OCI-M2 (cell line): Measurements from ENCODE around the gene PEAR1.

Experiments
- DNase-seq: peaks from one replicate; lab custom pipeline; 2025; ENCODE audit not compliant: unreplicated experiment; lab: John Stamatoyannopoulos, UW

PEAR1 gene

GRCh38 chr1:156881663-156882062, 11.9 kb upstream of the PEAR1 start:
- DNase-seq, result no peak

GRCh38 chr1:156882543-156882942, 11.0 kb upstream of the PEAR1 start:
- DNase-seq, result no peak

- DNase-seq, result no peak
Measured at GRCh38 chr1:156883919-156884318, 9.6 kb upstream of the PEAR1 start.

DNA sequence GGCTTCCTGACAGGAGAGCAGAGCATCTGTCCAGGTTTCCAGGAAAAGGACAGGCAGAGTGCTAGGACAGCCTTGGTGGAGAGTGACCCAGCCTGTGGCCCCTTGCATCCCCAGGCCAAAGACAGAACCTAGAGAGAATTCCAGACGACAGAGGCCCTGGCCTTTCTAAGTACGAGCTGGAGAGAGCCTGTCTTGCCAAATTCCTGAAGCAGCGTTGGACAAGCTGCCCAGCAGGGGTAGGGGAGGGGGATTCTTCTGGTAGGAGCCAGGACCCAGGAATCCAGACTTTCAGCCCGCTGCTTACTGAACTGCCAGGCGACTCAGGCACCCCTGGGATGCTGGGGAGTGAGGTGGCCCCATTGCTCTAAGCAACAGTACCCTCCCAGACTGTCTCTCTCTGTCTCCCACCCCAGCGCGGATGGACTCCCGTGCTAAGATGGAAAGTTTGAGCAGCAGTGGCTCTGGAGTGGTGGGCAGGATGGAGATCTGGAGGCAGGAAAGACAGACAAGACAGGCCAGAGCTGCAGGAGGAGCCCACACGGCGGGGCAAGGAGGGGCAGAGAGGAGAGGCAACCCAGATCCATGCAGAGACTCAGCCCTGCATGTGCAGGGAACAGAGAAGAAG, 8.8 kb upstream of the PEAR1 start:
- no peak for DNase-seq

DNA sequence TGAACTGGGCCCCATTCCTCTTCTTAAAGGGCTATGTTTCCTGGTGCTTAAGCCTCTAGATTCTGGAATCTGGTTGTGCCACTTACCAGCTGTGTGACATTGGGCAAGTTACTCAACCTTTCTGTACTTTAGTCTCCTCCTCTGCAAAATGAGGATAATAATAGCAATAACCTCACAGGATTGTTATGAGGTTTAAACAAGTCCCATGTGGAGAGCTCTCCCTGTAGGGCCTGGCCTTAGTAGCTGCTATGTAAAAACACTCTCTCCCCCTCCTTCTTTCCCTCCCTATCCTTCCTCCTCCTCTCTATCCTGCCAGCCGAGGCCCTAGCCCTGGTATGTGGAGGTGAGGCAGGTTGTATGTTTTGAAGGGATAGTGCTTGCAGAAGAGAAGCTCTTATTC, 8.2 kb upstream of the PEAR1 start:
- DNase-seq, result no peak

- no peak for DNase-seq
Measured at GRCh38 chr1:156885880-156886355, 7.6 kb upstream of the PEAR1 start.

DNA sequence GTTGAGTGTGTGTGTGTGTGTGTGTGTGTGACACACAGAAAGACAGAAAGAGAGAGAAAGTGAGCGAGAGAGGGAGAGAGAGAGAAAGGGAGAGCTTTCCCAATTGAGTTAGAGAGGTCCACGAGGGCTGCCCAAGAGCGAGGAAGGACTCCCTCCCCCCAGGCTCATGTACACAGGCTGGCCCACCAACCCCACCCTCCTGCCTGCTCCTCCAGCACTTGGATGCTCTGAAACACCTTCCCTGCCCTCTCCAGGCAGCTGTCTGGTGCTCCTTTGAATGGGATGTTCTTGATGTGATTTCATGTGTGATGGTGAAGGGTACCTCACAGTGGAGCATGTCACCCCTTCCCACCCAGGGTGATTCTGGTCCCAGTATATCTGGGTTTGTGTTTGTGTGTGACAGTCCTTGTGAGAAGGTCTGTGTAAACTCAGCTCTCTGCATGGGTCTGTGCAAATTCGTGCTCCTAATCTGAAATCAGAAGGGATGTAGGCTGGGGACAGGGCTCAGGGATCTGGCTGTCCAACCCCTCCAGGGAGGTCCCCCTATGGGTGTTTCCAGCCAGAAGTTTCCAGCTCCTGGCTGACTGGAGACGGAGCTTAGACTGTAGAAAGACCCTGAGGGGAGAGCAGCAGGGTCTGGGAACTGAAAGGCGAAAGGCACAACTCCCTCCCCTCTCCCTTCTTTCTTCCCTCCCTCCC, 6.8 kb upstream of the PEAR1 start:
- no peak for DNase-seq

DNA sequence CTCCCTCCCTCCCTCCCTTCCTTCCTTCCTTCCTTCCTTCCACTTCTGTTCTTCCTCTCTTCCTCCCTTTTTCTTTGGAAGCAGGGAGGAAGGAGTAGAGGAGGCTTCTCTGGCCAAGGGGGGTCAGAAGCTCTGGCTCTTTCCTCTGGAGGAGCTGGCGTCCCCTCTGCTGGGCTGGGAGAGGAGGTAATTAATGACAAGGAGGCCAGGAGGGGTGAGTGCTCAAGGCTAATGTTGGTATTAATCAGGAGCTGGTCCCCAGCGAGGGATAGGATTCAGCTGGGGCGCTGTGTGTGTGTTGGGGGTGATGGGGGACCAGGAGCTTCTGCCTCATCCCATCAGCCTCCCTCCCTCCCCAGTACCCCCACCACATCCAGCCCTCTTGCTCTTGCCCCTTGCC, 6.2 kb upstream of the PEAR1 start:
- DNase-seq, result no peak

DNA sequence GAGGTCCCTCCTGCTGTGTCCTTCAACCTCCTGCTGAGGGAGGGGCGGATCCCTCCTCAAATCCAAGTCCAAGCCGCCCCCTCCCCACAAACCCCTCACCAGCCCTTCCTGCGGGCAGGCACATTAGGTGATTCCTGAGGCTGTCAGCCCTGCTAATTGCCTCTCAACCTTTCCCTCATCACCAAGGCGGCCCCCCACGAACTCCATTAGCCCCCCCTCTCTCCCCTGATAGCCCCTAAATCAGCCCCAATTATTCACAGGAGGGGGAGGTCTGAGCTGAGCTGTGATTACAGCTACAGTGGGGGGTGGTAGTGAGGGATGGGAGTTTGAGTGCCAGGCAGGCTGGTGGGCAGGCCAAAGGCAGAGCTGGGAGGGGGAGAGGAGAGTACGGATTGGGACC, 5.8 kb upstream of the PEAR1 start:
- no peak for DNase-seq

- DNase-seq, result peak; percentile 26
Measured at GRCh38 chr1:156889802-156890580, 3.5 kb upstream of the PEAR1 start.

GRCh38 chr1:156892190-156893047, 1.1 kb upstream of the PEAR1 start:
- DNase-seq, result peak; percentile 27

GRCh38 chr1:156894001-156894400, 483 bp downstream of the PEAR1 start:
- no peak for DNase-seq

GRCh38 chr1:156894711-156895454, 1.4 kb downstream of the PEAR1 start:
- DNase-seq, result peak; percentile 37

GRCh38 chr1:156895455-156895812, 1.9 kb downstream of the PEAR1 start:
- DNase-seq, result no peak

DNA sequence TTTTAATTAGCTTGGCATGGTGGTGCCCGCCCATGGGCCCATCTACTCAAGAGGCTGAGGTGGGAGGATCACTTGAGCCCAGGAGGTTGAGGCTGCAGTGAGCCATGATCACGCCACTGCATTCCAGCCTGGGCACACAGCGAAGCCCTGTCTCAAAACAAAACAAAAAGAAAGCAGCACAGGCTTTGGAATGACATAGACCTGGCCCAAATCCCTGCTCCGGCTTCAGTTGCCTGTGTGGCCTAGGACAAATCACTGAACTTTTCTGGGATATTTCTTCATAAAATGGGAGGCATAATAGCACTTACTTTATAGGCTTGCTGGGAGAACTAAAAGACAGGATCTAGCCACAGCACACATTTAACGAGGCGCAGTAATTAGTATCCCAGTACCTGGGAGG, 2.4 kb downstream of the PEAR1 start:
- no peak for DNase-seq

DNA sequence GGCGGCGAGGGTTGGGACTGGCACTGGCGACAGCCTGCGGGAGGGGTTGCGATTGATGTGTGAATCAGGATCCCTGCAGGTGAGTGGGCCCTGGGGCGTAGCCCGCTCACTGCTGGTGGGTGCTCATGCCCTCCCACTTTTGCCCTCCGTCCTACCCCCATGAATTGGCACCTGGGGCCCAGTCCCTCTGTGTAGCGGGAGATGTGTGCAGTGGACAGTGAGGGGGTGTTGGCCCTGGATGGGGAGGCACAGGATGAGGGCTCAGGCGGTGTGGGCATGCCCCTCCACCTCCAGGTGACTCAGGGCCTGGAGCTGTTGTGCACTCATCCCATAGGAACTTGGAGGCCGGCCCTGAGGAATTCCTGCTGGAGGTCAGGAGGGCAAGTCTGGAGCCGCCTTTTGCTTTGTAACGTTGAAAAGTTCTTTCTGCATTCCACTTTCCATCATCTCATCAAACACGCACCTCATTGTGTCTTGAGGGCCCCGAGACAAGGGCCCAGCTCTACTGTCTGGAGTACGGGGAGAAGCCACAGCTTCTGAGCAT, 3.0 kb downstream of the PEAR1 start:
- no peak for DNase-seq

GRCh38 chr1:156897078-156897825, 3.7 kb downstream of the PEAR1 start:
- DNase-seq, result no peak

GRCh38 chr1:156898161-156898566, 4.6 kb downstream of the PEAR1 start:
- DNase-seq, result no peak

- DNase-seq, result no peak
Measured at GRCh38 chr1:156898971-156899664, 5.6 kb downstream of the PEAR1 start.
